Common myeloid progenitor, CD34-positive (primary cell): Measurements from ENCODE around the gene BRD1.

Experiments
- CTCF ChIA-PET: fragments of 350-600 bp; sonication (Branson Sonifier 250); formaldehyde crosslinking; loops from one replicate; lab custom pipeline; 2021; ENCODE audit warnings: antibody characterized with exemption; lab: Charles Lee
- POLR2A ChIA-PET: fragments of 350-600 bp; sonication (Branson Sonifier 250); formaldehyde crosslinking; loops from one replicate; lab custom pipeline; 2021; ENCODE audit warnings: antibody characterized with exemption; lab: Charles Lee
- DNase-seq, 3 donors: peaks; one replicate each; pipeline versions ENCODE4 v3.0.0 to v3.0.0-alpha.2; 2013
- H3K27ac ChIP-seq, 2 experiments: 1 replicate in 1 of 2; 2 replicates in 1 of 2; pipeline ENCODE4 v1.7.0; 2013; ENCODE audit warnings: inconsistent platforms in 2 of 2, low read length in 2 of 2, mild to moderate bottlenecking in 2 of 2, low read depth in 1 of 2, moderate library complexity in 1 of 2; ENCODE audit not compliant: severe bottlenecking in 2 of 2, insufficient read depth in 1 of 2, poor library complexity in 1 of 2
- H3K27me3 ChIP-seq, 5 experiments: replicated peaks in 2 of 5; 1 replicate in 3 of 5; 2 replicates in 2 of 5; pipeline versions ENCODE4 v1.6.1 to v1.7.0; 2013; ENCODE audit warnings: low read length in 4 of 5, mild to moderate bottlenecking in 2 of 5, moderate library complexity in 2 of 5, inconsistent platforms in 1 of 5; ENCODE audit not compliant: insufficient read depth in 5 of 5, control insufficient read depth in 4 of 5
- H3K36me3 ChIP-seq, 4 experiments: 1 replicate in 2 of 4; 2 replicates in 2 of 4; pipeline versions ENCODE4 v1.6.1 to v1.7.0; 2013; ENCODE audit warnings: low read length in 3 of 4, control low read depth in 1 of 4, mild to moderate bottlenecking in 1 of 4; ENCODE audit not compliant: control insufficient read depth in 4 of 4, insufficient read depth in 4 of 4
- H3K4me1 ChIP-seq, 4 experiments: 1 replicate in 3 of 4; 2 replicates in 1 of 4; pipeline versions ENCODE4 v1.6.1 to v1.7.1; 2013; ENCODE audit warnings: low read length in 3 of 4, mild to moderate bottlenecking in 3 of 4, control low read depth in 1 of 4, inconsistent platforms in 1 of 4, moderate library complexity in 1 of 4; ENCODE audit not compliant: control insufficient read depth in 4 of 4, insufficient read depth in 4 of 4; ENCODE audit errors: control extremely low read depth in 1 of 4
- H3K4me3 ChIP-seq, 7 experiments: 1 replicate in 4 of 7; 2 replicates in 3 of 7; pipeline versions ENCODE4 v1.5.1 to v1.7.0; 2013; ENCODE audit warnings: mild to moderate bottlenecking in 7 of 7, low read length in 6 of 7, moderate library complexity in 6 of 7, inconsistent platforms in 2 of 7, low read depth in 2 of 7, control low read depth in 1 of 7; ENCODE audit not compliant: insufficient read depth in 4 of 7, control insufficient read depth in 1 of 7; ENCODE audit errors: extremely low read depth in 1 of 7
- H3K9me3 ChIP-seq, 5 experiments: 1 replicate in 4 of 5; 2 replicates in 1 of 5; pipeline versions ENCODE4 v1.6.1 to v1.7.1; 2013; ENCODE audit warnings: low read length in 4 of 5, mild to moderate bottlenecking in 2 of 5, inconsistent platforms in 1 of 5, low read depth in 1 of 5, moderate library complexity in 1 of 5; ENCODE audit not compliant: control insufficient read depth in 4 of 5, insufficient read depth in 2 of 5; ENCODE audit errors: control extremely low read depth in 1 of 5
- WGBS: methylation state at CpG from one replicate; pipeline ENCODE4 v1.1.5; 2013; ENCODE audit not compliant: insufficient coverage; 5-methylcytosine and 5-hydroxymethylcytosine counted together

The BRD1 gene

GRCh38 chr22:49788504-49788903 is 39.2 kb downstream of the BRD1 start:
- Histone ChIP-seq H3K27ac (peak overlapping the region in 1 of 2 experiments; percentile 49), H3K4me1 (peaks cover 10 to 51% (median 29%) of the 10 kb centered on the region in 4 experiments), H3K36me3 (peaks cover 8 to 94% (median 63%) of the 10 kb centered on the region in 4 experiments), H3K9me3 (no peaks in the 10 kb centered on the region), H3K4me3 (peak overlapping the region in 3 of 7 experiments; percentile 7 to 56 (median 22)), H3K27me3 (no peaks in the 10 kb centered on the region)
- ChIA-PET POLR2A (interaction anchor here (1.3 kb wide), 1 partner anchor 66 kb away, joined by 3 read pairs; no protein-coding TSS in a partner anchor), CTCF (no interaction called here)
- DNase-seq, result no peak
- WGBS, result 14% methylated on average over 6 of the region's 11 CpGs

GRCh38 chr22:49787861-49788260 is 39.8 kb downstream of the BRD1 start:
- ChIA-PET CTCF (no interaction called here), POLR2A (no interaction called here)
- Histone ChIP-seq H3K9me3 (no peaks in the 10 kb centered on the region), H3K4me1 (peaks cover 10 to 51% (median 29%) of the 10 kb centered on the region in 4 experiments), H3K27ac (no peak overlapping the region), H3K27me3 (no peaks in the 10 kb centered on the region), H3K4me3 (no peak overlapping the region), H3K36me3 (peaks cover 8 to 94% (median 63%) of the 10 kb centered on the region in 4 experiments)
- WGBS, result 95% methylated on average over 9 of the region's 10 CpGs
- DNase-seq, result no peak

GRCh38 chr22:49786976-49787706 is 40.5 kb downstream of the BRD1 start:
- POLR2A ChIA-PET, result no interaction called here
- no peak for DNase-seq
- Histone ChIP-seq H3K4me1 (peaks cover 10 to 51% (median 29%) of the 10 kb centered on the region in 4 experiments), H3K9me3 (no peaks in the 10 kb centered on the region), H3K27me3 (no peaks in the 10 kb centered on the region), H3K27ac (no peak overlapping the region), H3K36me3 (peaks cover 7 to 86% (median 57%) of the 10 kb centered on the region in 4 experiments), H3K4me3 (no peak overlapping the region)
- WGBS, result 94% methylated on average over 25 of the region's 35 CpGs
- CTCF ChIA-PET, result no interaction called here

- POLR2A ChIA-PET, result no interaction called here
- Histone ChIP-seq H3K9me3 (no peaks in the 10 kb centered on the region), H3K36me3 (peaks cover 6 to 85% (median 55%) of the 10 kb centered on the region in 4 experiments), H3K4me3 (no peak overlapping the region), H3K27ac (no peak overlapping the region), H3K27me3 (no peaks in the 10 kb centered on the region), H3K4me1 (peaks cover 10 to 51% (median 29%) of the 10 kb centered on the region in 4 experiments)
- CTCF ChIA-PET, result interaction anchor here (1.0 to 1.4 kb wide), 2 partner anchors 12 to 35 kb away, joined by 3 read pairs; no protein-coding TSS in a partner anchor
- 92% methylated on average over 16 of the region's 19 CpGs for WGBS
- no peak for DNase-seq
Observed at GRCh38 chr22:49785841-49786471, 41.7 kb downstream of the BRD1 start.

GRCh38 chr22:49785046-49785521 is 42.6 kb downstream of the BRD1 start:
- no peaks in the 10 kb centered on the region for H3K9me3 ChIP-seq
- H3K27ac ChIP-seq, result peak overlapping the region in 1 of 2 experiments; percentile 47
- H3K27me3 ChIP-seq, result no peaks in the 10 kb centered on the region
- 93% methylated on average over 17 of the region's 27 CpGs for WGBS
- no peak overlapping the region for H3K4me3 ChIP-seq
- ChIA-PET CTCF (interaction anchor here (1.0 to 1.4 kb wide), 2 partner anchors 12 to 36 kb away, joined by 3 read pairs; no protein-coding TSS in a partner anchor), POLR2A (interaction anchor here (1.0 kb wide), 1 partner anchor 13 kb away, joined by 3 read pairs; no protein-coding TSS in a partner anchor)
- peaks cover 7 to 43% (median 21%) of the 10 kb centered on the region in 4 experiments for H3K4me1 ChIP-seq
- H3K36me3 ChIP-seq, result peaks cover 6 to 85% (median 52%) of the 10 kb centered on the region in 4 experiments
- DNase-seq, result no peak

DNA sequence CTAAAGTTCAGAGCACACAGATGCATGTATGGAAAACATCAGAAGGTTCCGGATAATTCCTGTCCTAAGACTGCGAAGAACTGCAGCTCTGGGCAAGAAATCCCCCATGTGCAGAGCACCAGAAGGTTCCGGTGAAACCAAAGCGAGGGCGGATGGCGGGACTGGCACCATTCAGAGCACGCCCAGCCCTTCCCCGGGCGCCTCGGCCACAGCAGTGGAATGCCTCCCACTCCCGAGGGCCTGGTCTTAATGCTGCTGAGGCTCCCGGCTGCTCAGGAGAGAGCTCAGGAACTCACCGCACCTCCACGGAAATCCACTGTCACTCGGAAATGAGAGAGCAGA is 43.1 kb downstream of the BRD1 start:
- DNase-seq, result no peak
- WGBS, result 97% methylated on average over 15 of the region's 15 CpGs
- Histone ChIP-seq H3K4me3 (no peak overlapping the region), H3K27me3 (no peaks in the 10 kb centered on the region), H3K36me3 (peaks cover 6 to 85% (median 56%) of the 10 kb centered on the region in 4 experiments), H3K27ac (peak overlapping the region in 1 of 2 experiments; percentile 47), H3K9me3 (no peaks in the 10 kb centered on the region), H3K4me1 (peaks cover 6 to 38% (median 16%) of the 10 kb centered on the region in 4 experiments)
- CTCF ChIA-PET, result no interaction called here
- POLR2A ChIA-PET, result interaction anchor here (1.0 kb wide), 1 partner anchor 14 kb away, joined by 3 read pairs; no protein-coding TSS in a partner anchor
